IMR-90 (cell line): Measurements from ENCODE around the gene ROM1. TPM values are rescaled to one million over a fixed set of nuclear protein-coding genes. Genes with fewer than 3 reads are reported as not detected.

Source experiments
- ATAC-seq: fragments of 200-7000 bp; cut with Tn5 transposase; 2 replicates; pipeline ENCODE4 v1.9.1; 2020; ENCODE audit warnings: low read depth, mild to moderate bottlenecking, moderate library complexity
- BruUV-seq: library from RNA; stranded (reverse); fragments of 400-500 nt; replicated peaks from 2 replicates; lab custom pipeline; 2021; lab: Mats Ljungman, UMichigan
- CTCF ChIA-PET: fragments of 300-600 bp; formaldehyde crosslinking; extraction: SDS; loops from one replicate; lab custom pipeline; 2021; ENCODE audit warnings: antibody characterized with exemption; lab: Yijun Ruan, JAX
- POLR2A ChIA-PET: fragments of 300-600 bp; sonication (Branson Sonifier 250); formaldehyde crosslinking; loops from one replicate; lab custom pipeline; 2022; ENCODE audit warnings: antibody characterized with exemption; ENCODE audit not compliant: unreplicated experiment; lab: Charles Lee
- DNase-seq: peaks from one replicate; pipeline ENCODE4 v3.0.0; 2013
- H2AFZ ChIP-seq: replicated peaks from 2 replicates; pipeline ENCODE3; 2013; ENCODE audit warnings: low read length, mild to moderate bottlenecking; ENCODE audit not compliant: poor library complexity
- H2AK5ac ChIP-seq: 2 replicates; pipeline ENCODE4 v1.6.1; 2013; ENCODE audit warnings: low read depth, low read length, inconsistent platforms
- H2AK9ac ChIP-seq: replicated peaks from 2 replicates; pipeline ENCODE3; 2013; ENCODE audit warnings: mild to moderate bottlenecking, low read depth, low read length, moderate library complexity; ENCODE audit not compliant: poor library complexity
- H2BK120ac ChIP-seq: 2 replicates; pipeline ENCODE4 v1.6.1; 2013; ENCODE audit warnings: low read depth, low read length, inconsistent platforms
- H2BK15ac ChIP-seq: 3 replicates; pipeline ENCODE4 v1.6.1; 2013; ENCODE audit warnings: low read depth, low read length, inconsistent platforms
- H2BK20ac ChIP-seq: 2 replicates; pipeline ENCODE4 v1.6.1; 2013; ENCODE audit warnings: low read depth, mild to moderate bottlenecking, inconsistent platforms, low read length, moderate library complexity
- H2BK5ac ChIP-seq: 2 replicates; pipeline ENCODE4 v1.6.1; 2013; ENCODE audit warnings: mild to moderate bottlenecking, low read depth, low read length, inconsistent platforms; ENCODE audit not compliant: poor library complexity, severe bottlenecking
- H3K14ac ChIP-seq: replicated peaks from 2 replicates; pipeline ENCODE4 v1.6.1; 2013; ENCODE audit warnings: low read depth, low read length, inconsistent platforms
- H3K18ac ChIP-seq: 2 replicates; pipeline ENCODE4 v1.6.1; 2013; ENCODE audit warnings: low read depth, low read length, control low read depth
- H3K23ac ChIP-seq: 2 replicates; pipeline ENCODE4 v1.6.1; 2013; ENCODE audit warnings: low read depth, low read length, inconsistent platforms
- H3K27ac ChIP-seq: 2 replicates; pipeline ENCODE4 v1.5.1; 2013; ENCODE audit warnings: mild to moderate bottlenecking, control low read depth, low read length; ENCODE audit not compliant: insufficient read depth
- H3K27me3 ChIP-seq: 2 replicates; pipeline ENCODE4 v1.6.1; 2013; ENCODE audit warnings: low read length; ENCODE audit not compliant: control insufficient read depth, insufficient read depth
- H3K36me3 ChIP-seq: 2 replicates; pipeline ENCODE4 v1.6.1; 2013; ENCODE audit warnings: low read length, mixed read lengths; ENCODE audit not compliant: control insufficient read depth, insufficient read depth
- H3K4ac ChIP-seq: 2 replicates; pipeline ENCODE4 v1.6.1; 2013; ENCODE audit warnings: low read depth, low read length, inconsistent platforms
- H3K4me1 ChIP-seq: 2 replicates; pipeline ENCODE4 v1.6.1; 2013; ENCODE audit warnings: low read length, mixed read lengths; ENCODE audit not compliant: control insufficient read depth, insufficient read depth
- H3K4me2 ChIP-seq: 2 replicates; pipeline ENCODE4 v1.6.1; 2013; ENCODE audit warnings: low read depth, mild to moderate bottlenecking, control low read depth, low read length, moderate library complexity
- H3K4me3 ChIP-seq: 2 replicates; pipeline ENCODE4 v1.5.1; 2013; ENCODE audit warnings: low read depth, mild to moderate bottlenecking, control low read depth, low read length, moderate library complexity; ENCODE audit not compliant: insufficient read depth
- H3K56ac ChIP-seq: 2 replicates; pipeline ENCODE4 v1.6.1; 2013; ENCODE audit warnings: low read length, inconsistent platforms; ENCODE audit not compliant: insufficient read depth; ENCODE audit errors: extremely low read depth
- H3K79me1 ChIP-seq, 2 experiments: 2 replicates each; pipeline ENCODE4 v1.6.1; 2013; ENCODE audit warnings: low read length in 2 of 2, inconsistent platforms in 1 of 2, low read depth in 1 of 2
- H3K9ac ChIP-seq: 2 replicates; pipeline ENCODE4 v1.6.1; 2013; ENCODE audit warnings: low read depth, low read length, control low read depth
- H3K9me1 ChIP-seq: 2 replicates; pipeline ENCODE4 v1.6.1; 2013; ENCODE audit warnings: low read length, inconsistent platforms; ENCODE audit not compliant: insufficient read depth
- H3K9me3 ChIP-seq: 2 replicates; pipeline ENCODE4 v1.6.1; 2013; ENCODE audit warnings: low read length; ENCODE audit not compliant: control insufficient read depth, insufficient read depth
- H4K20me1 ChIP-seq: 2 replicates; pipeline ENCODE4 v1.6.1; 2013; ENCODE audit warnings: low read length, inconsistent platforms; ENCODE audit not compliant: insufficient read depth
- H4K5ac ChIP-seq: 2 replicates; pipeline ENCODE4 v1.6.1; 2013; ENCODE audit warnings: mild to moderate bottlenecking, low read depth, low read length, control low read depth
- H4K8ac ChIP-seq, 2 experiments: 2 replicates each; pipeline ENCODE4 v1.6.1; 2013; ENCODE audit warnings: low read depth in 2 of 2, low read length in 2 of 2, control low read depth in 1 of 2, inconsistent platforms in 1 of 2
- H4K91ac ChIP-seq: 2 replicates; pipeline ENCODE4 v1.6.1; 2013; ENCODE audit warnings: low read depth, low read length, inconsistent platforms; ENCODE audit not compliant: insufficient read depth
- BHLHE40 ChIP-seq: fragments of 150-350 bp; IDR thresholded peaks from 2 replicates; pipeline ENCODE4 v1.6.1; 2016; ENCODE audit warnings: mild to moderate bottlenecking, low read depth, low read length
- CEBPB ChIP-seq: IDR thresholded peaks from 2 replicates; pipeline ENCODE4 v1.6.1; 2012; ENCODE audit warnings: low read depth, low read length, improper control_type of control experiment
- CHD1 ChIP-seq: IDR thresholded peaks from 2 replicates; pipeline ENCODE4 v1.6.1; 2012; ENCODE audit warnings: low read depth, low read length, improper control_type of control experiment
- ELK1 ChIP-seq: fragments of 150-350 bp; IDR thresholded peaks from 2 replicates; pipeline ENCODE4 v1.6.1; 2016; ENCODE audit warnings: low read depth, mild to moderate bottlenecking, low read length, moderate library complexity, borderline replicate concordance
- FOS ChIP-seq: fragments of 150-350 bp; IDR thresholded peaks from 2 replicates; pipeline ENCODE4 v1.6.1; 2016; ENCODE audit warnings: low read depth, low read length
- MAFK ChIP-seq: IDR thresholded peaks from 2 replicates; pipeline ENCODE4 v1.6.1; 2012; ENCODE audit warnings: low read depth, low read length, improper control_type of control experiment
- MAZ ChIP-seq: IDR thresholded peaks from 2 replicates; pipeline ENCODE4 v1.6.1; 2012; ENCODE audit warnings: low read depth, mild to moderate bottlenecking, low read length, improper control_type of control experiment, moderate library complexity, borderline replicate concordance
- MXI1 ChIP-seq: IDR thresholded peaks from 2 replicates; pipeline ENCODE4 v1.6.1; 2012; ENCODE audit warnings: low read depth, mild to moderate bottlenecking, low read length, moderate library complexity, borderline replicate concordance
- NFE2L2 ChIP-seq: fragments of 150-350 bp; IDR thresholded peaks from 2 replicates; pipeline ENCODE4 v1.6.1; 2016; ENCODE audit warnings: low read depth, mild to moderate bottlenecking, low read length
- POLR2A ChIP-seq: IDR thresholded peaks from 2 replicates; pipeline ENCODE4 v1.6.1; 2012; ENCODE audit warnings: mild to moderate bottlenecking, low read depth, low read length
- RAD21 ChIP-seq: IDR thresholded peaks from 2 replicates; pipeline ENCODE4 v1.6.1; 2012; ENCODE audit warnings: low read length, improper control_type of control experiment
- RCOR1 ChIP-seq: IDR thresholded peaks from 2 replicates; pipeline ENCODE4 v1.6.1; 2012; ENCODE audit warnings: mild to moderate bottlenecking, low read length, improper control_type of control experiment; ENCODE audit not compliant: insufficient replicate concordance
- RFX5 ChIP-seq: IDR thresholded peaks from 2 replicates; pipeline ENCODE4 v1.8.0; 2012; ENCODE audit warnings: low read depth, mild to moderate bottlenecking, low read length, moderate library complexity
- SMC3 ChIP-seq: fragments of 150-350 bp; IDR thresholded peaks from 2 replicates; pipeline ENCODE4 v1.6.1; 2016; ENCODE audit warnings: low read depth, mild to moderate bottlenecking, antibody characterized with exemption, low read length, moderate library complexity
- WGBS, 2 experiments: methylation state at CpG; one replicate each; pipeline versions ENCODE4 v1.1.5 to v1.1.7; 2013; ENCODE audit warnings: missing lambda C conversion rate in 2 of 2; ENCODE audit not compliant: insufficient read length in 1 of 2; ENCODE audit errors: extremely low coverage in 2 of 2; 5-methylcytosine and 5-hydroxymethylcytosine counted together
- dilution Hi-C: fragments of 300-500 bp; cut with HindIII; formaldehyde crosslinking; loops from one replicate; pipeline ENCODE4 v1.14.3; 2018; ENCODE audit warnings: low sequenced_read_pairs; ENCODE audit not compliant: unreplicated experiment
- in situ Hi-C: fragments of 300-500 bp; cut with MboI; formaldehyde crosslinking; loops from 3 replicates; pipeline ENCODE4 v1.14.3; 2019; ENCODE audit warnings: low sequenced_read_pairs, inconsistent platforms, mixed read lengths
- intact Hi-C: fragments of 100-400 bp; cut with micrococcal nuclease; formaldehyde crosslinking; loops from 2 replicates; pipeline ENCODE4 v1.10.0; 2022
- polyA plus RNA-seq, 3 experiments: library from polyadenylated mRNA; depleted of rRNA; stranded (reverse); fragments of >200 nt; gene quantifications; 2 replicates each; pipeline ENCODE4 v1.2.3, GENCODE V29; 2012; ENCODE audit warnings: low replicate concordance in 1 of 3
- total RNA-seq: library from RNA; depleted of rRNA; stranded (reverse); fragments of >200 nt; gene quantifications from 2 replicates; pipeline ENCODE4 v1.2.3, GENCODE V29; 2012
- TF ChIP-seq, protein P1 (sequence below): conservative IDR thresholded peaks from 2 replicates; pipeline ENCODE4 v1.5.1; 2012; ENCODE audit warnings: mild to moderate bottlenecking, low read depth, low read length, improper control_type of control experiment
- TF ChIP-seq, protein P2 (sequence below): fragments of 150-350 bp; IDR thresholded peaks from 2 replicates; pipeline ENCODE4 v1.6.1; 2017; ENCODE audit warnings: mild to moderate bottlenecking, antibody characterized with exemption, low read length, low read depth

The ROM1 gene
- total and polyA plus RNA-seq, 2 of the 4 experiments (the other 2 are of a cell fraction), result 2.2 to 2.5 TPM

DNA sequence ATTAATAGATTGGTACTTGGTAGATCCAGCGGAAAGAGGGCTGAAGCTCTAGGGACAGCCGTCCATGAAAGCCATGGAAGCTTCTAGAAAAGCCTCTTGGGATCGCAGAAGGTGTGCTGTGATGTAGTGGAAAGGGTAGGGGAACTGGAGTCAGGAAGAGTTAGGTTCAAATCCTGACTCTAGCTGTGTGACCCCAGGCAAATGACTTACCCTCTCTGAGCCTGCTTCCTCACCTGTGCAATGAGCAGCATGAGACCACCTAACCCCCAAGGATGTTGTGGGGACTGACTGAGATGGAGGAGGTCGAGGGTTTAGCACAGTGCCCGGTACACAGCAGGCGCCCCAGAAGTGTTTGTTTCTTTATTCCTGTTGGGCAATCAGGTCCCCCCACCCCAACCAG lies 2.7 kb upstream of the ROM1 start:
- 0 out of 2 replicates have a peak overlapping the region, but pooled peaks have one; percentile 11 for H3K23ac ChIP-seq
- POLR2A ChIA-PET, result no interaction called here
- TF ChIP-seq MAZ (no peak), RAD21 (no peak), MAFK (no peak), CHD1 (no peak), SMC3 (no peak), POLR2A (no peak), NFE2L2 (no peak), BHLHE40 (no peak), CEBPB (no peak), MXI1 (no peak), FOS (no peak), ELK1 (no peak), RFX5 (no peak), RCOR1 (no peak)
- TF ChIP-seq, protein P1, sequence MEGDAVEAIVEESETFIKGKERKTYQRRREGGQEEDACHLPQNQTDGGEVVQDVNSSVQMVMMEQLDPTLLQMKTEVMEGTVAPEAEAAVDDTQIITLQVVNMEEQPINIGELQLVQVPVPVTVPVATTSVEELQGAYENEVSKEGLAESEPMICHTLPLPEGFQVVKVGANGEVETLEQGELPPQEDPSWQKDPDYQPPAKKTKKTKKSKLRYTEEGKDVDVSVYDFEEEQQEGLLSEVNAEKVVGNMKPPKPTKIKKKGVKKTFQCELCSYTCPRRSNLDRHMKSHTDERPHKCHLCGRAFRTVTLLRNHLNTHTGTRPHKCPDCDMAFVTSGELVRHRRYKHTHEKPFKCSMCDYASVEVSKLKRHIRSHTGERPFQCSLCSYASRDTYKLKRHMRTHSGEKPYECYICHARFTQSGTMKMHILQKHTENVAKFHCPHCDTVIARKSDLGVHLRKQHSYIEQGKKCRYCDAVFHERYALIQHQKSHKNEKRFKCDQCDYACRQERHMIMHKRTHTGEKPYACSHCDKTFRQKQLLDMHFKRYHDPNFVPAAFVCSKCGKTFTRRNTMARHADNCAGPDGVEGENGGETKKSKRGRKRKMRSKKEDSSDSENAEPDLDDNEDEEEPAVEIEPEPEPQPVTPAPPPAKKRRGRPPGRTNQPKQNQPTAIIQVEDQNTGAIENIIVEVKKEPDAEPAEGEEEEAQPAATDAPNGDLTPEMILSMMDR, result no peak
- TF ChIP-seq, protein P2, sequence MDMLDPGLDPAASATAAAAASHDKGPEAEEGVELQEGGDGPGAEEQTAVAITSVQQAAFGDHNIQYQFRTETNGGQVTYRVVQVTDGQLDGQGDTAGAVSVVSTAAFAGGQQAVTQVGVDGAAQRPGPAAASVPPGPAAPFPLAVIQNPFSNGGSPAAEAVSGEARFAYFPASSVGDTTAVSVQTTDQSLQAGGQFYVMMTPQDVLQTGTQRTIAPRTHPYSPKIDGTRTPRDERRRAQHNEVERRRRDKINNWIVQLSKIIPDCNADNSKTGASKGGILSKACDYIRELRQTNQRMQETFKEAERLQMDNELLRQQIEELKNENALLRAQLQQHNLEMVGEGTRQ, result no peak
- dilution Hi-C loops (no loop called here), in situ Hi-C loops (no loop called here), intact Hi-C loops (loop anchor here (5.0 kb wide), 1 partner anchor 252 kb away; no protein-coding TSS in a partner anchor)
- H3K4me2 ChIP-seq, result no peak overlapping the region
- no peaks in the 10 kb centered on the region for H3K9me3 ChIP-seq
- H2BK20ac ChIP-seq, result no peak overlapping the region
- H3K79me1 ChIP-seq, result peaks cover 14 to 21% of the 10 kb centered on the region in 2 experiments; a peak in 3 of 4 replicates
- DNase-seq, result no peak
- BruUV-seq, result no TSS peak
- H3K9me1 ChIP-seq, result no peaks in the 10 kb centered on the region
- H4K91ac ChIP-seq, result no peak overlapping the region
- no peak overlapping the region for H3K4ac ChIP-seq
- peaks cover 10% of the 10 kb centered on the region for H3K4me1 ChIP-seq
- peaks cover 29% of the 10 kb centered on the region for H3K36me3 ChIP-seq
- H4K20me1 ChIP-seq, result peaks cover 11% of the 10 kb centered on the region
- WGBS, 2 experiments, result 88% methylated on average over 2 of the region's 6 CpGs; no CpG with 5 or more reads in 1 of the 2 experiments
- no peak overlapping the region for H2AK5ac ChIP-seq
- no peak for ATAC-seq
- CTCF ChIA-PET, result no interaction called here
- H2BK5ac ChIP-seq, result no peak overlapping the region
- H3K9ac ChIP-seq, result no peak overlapping the region
- H3K27me3 ChIP-seq, result no peaks in the 10 kb centered on the region
- H2BK120ac ChIP-seq, result no peak overlapping the region
- no peak overlapping the region for H2AK9ac ChIP-seq
- H3K18ac ChIP-seq, result no peak overlapping the region
- no peak overlapping the region for H2BK15ac ChIP-seq
- H4K8ac ChIP-seq, result no peak overlapping the region; a peak in 1 of 4 replicates
- no peak overlapping the region for H3K27ac ChIP-seq
- no peak overlapping the region for H3K4me3 ChIP-seq
- no peak overlapping the region for H3K56ac ChIP-seq
- no peak overlapping the region for H3K14ac ChIP-seq
- no peak overlapping the region for H2AFZ ChIP-seq
- H4K5ac ChIP-seq, result no peak overlapping the region
